Kidney tubule cell (primary cell): Measurements from ENCODE around the gene PNPO.
"Not testable (repeated sequence)": the region's sequence is repeated elsewhere in the genome, so short reads cannot be mapped to it uniquely, and the experiment has no call there.

Experiments used
- DNase-seq: peaks from one replicate; pipeline ENCODE4 v3.0.0-alpha.2; 2018; ENCODE audit warnings: low spot score

Gene PNPO

GRCh38 chr17:47975189-47975822 lies 33.9 kb downstream of the PNPO start:
- DNase-seq: no peak

- no peak for DNase-seq
Observed at GRCh38 chr17:47975823-47976205, 34.4 kb downstream of the PNPO start.

DNA sequence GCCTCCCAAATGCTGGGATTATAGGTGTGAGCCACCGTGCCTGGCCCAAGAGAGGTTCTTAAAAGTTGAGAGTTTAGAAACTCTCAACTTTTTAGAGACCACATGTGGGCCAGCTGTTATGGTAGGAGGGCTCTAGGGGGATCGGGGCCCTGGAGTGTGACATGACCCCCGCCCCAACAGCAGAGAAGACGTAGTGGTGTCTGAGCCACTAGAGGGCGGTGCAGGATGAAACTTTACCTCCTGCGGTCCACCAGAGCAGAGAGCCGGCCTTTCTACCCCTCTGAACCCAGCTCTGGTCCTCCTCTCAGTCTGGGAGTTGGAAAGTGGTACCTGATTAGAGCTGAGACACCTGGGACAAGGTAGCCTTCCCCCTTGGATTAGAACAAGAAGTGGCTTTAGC lies 37.0 kb downstream of the PNPO start:
- peak; percentile 54 for DNase-seq

DNA sequence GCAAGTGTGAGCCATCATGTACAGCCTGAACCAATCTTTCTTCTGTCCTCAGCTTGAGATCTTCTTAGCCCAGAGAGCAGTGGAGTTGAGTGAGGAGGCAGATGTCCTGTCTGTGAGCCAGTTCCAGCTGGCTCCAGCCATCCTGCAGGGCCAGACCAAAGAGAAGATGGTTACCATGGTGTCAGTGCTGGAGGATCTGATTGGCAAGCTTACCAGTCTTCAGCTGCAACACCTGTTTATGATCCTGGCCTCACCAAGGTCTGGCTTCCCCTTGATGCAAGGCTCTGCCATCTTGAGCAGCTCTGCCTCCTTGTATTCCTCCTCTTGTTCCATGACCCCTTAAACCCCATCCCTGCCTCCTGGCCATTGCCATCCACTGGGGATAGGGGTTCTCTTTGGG lies 39.2 kb downstream of the PNPO start:
- no peak for DNase-seq

DNA sequence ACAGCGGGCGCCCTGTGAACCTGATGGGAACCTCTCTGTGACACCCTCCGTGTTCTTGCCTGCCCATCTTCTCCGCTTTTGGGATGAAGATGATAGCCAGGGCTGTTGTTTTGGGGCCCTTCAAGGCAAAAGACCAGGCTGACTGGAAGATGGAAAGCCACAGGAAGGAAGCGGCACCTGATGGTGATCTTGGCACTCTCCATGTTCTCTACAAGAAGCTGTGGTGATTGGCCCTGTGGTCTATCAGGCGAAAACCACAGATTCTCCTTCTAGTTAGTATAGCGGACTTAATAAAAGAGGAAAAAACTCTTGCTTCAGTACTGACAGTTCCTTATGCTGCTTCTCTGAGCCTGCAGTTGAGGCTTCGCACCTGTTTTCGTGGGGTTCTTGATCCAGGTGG lies 40.1 kb downstream of the PNPO start:
- no peak for DNase-seq

- DNase-seq: no peak
Observed at GRCh38 chr17:47982091-47982617, 40.8 kb downstream of the PNPO start.

DNA sequence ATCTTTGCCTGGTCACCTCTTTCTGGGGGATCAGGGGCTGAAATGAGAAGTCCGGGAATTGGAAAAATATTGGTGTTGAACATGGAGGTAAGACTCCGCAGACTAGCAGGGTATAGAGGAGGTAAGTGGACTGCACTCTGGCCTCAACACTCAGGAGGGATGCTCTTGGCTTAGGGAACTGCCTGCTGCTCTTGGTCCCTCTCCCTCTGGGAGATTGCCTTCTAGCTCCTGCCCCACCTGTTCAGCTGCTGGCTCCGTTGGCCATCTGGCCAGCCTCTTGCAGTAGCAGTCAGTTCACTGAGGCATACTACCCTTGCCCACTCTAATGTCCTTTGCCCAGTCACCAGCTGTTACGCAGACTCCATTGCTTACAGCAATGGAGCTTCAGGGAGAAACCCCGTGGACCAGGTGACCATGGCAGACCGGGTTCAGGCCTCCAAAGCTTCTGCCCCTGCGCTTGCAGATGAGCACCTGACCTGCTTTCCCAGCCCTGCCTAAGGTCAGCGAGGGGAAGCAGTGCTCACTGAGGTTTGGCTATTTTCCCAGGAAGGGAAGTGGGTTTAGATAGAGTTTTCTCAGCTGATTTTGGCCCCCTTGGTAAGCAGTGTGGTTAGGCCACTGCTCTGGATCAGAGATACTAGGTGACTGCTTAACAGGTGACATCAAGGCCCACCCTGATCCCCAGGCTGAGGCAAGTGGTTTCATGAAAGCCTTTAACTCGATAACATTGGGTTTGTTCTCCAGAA lies 41.4 kb downstream of the PNPO start:
- no peak for DNase-seq

- no peak for DNase-seq
Observed at GRCh38 chr17:47983492-47984223, 42.3 kb downstream of the PNPO start.

DNA sequence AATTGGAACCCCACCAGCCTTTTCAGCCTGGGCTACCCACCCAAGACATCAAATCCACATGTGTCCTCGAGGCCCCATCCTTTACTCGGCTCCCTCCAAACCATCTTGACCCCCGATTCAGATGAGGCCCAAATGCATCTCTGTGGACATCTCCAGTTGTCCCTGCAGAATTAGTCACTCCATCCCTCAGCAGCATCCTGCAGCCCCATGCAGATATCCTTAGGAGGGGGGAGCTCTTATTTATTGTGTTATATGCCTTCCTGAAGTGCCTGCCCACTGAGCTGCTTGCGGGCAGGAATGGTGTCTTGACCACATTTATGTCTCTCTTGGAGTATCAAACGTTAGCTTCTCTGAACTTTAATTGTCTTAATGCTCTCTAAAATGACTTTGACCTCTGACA lies 45.1 kb downstream of the PNPO start:
- DNase-seq: no peak

GRCh38 chr17:47987240-47987835 lies 46.0 kb downstream of the PNPO start:
- DNase-seq: peak; percentile 15

DNA sequence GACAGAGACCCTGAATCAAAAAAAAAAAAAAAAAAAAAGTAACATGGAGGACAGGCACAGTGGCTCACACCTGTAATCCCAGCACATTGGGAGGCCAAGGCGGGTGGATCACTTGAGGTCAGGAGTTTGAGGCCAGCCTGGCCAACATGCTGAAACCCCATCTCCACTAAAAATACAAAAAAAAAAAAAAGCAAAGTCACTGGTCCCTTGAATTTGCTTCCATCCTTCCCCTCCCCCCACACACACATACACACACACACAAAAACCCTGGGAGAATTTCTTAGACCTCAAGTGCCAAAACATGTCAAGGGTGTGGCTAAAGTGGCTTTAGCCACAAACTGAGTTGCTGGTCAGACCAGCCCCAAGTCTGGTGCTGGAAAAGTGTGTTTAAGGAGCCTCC lies 47.1 kb downstream of the PNPO start:
- DNase-seq: not testable (repeated sequence)

GRCh38 chr17:47989159-47989558 lies 47.8 kb downstream of the PNPO start:
- DNase-seq: no peak

DNA sequence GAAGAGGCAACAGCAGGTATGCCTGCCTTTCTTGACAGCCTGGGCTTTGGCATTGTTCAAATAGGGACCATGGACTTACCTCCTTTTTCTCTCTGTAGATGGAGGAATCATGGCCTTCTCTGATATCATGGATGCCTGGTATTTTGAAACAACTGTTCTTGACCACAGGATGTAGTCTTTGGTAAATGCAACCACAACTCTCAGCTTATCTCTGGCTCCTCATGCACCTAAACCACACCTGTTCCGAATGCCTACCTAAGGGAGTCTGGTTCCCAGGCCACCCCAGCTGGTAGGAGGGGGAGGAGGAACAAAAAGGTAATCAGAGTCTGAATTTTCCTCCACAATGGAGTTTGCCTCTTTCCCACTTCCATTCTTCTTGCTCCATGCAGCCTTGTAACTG lies 48.3 kb downstream of the PNPO start:
- no peak for DNase-seq

- DNase-seq: no peak
Observed at GRCh38 chr17:47990962-47991731, 49.8 kb downstream of the PNPO start.

DNA sequence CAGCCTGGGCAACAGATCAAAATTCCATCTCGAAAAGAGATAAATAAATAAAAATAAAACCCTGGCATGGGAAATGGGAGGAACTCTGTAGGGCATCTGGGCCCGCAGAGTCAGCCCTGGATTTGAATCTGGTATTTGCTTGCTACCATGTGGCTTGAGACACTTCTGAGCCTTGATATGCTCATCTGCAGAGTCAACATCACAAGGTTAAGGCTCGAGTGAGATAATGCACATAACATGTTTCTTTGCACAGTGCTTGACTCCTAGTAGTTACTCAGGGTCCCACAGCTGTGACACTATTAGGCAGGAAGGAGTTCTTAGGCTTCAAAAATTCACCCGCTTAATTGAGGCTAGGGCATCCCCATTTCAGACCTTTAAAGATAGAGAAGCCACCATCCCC lies 50.8 kb downstream of the PNPO start:
- DNase-seq: no peak

DNA sequence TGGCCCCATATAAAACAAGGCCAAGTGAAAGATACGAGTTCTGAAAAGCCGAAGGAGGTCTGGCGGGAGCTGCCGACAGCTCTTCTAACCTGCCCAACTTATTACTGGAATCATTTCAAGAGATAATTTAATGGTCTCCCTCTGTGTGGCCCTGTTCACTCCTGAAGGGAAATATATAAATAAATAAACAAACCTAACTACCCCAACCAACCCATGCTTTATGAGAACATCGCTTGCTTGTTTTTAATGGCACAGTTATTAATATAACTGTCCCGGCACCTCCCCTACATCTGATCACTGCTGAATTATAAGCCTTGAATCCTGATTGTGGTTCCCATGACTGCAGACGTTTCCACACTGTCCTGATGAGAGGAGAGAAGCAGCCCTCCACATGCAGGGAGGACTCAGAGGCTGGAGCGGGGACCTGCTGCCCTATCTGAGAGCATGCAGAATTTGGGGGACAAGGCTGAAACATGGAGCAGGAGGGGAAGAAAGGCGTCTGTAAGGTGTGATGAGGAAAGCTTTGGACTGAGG lies 51.7 kb downstream of the PNPO start:
- DNase-seq: no peak

DNA sequence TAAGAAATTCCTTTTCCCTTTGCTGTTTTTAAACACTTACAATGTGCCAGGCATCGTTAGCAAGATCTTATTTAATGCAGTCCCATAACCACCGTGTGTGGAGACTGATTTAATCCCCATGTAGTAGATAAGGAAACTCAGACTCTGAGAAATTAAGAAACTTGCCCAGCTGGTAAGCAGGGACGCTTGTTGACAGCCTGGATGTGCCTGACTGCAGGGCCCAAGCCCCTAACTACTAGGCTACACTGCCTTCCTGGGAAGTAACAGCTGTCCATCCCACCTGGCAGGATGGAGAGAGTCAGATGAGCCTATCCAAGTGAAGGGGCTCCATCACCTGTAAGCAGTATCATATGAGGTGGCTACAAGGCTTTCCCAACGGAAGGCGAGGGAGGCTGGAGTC lies 52.6 kb downstream of the PNPO start:
- no peak for DNase-seq

GRCh38 chr17:47994724-47995123 lies 53.4 kb downstream of the PNPO start:
- DNase-seq: no peak

DNA sequence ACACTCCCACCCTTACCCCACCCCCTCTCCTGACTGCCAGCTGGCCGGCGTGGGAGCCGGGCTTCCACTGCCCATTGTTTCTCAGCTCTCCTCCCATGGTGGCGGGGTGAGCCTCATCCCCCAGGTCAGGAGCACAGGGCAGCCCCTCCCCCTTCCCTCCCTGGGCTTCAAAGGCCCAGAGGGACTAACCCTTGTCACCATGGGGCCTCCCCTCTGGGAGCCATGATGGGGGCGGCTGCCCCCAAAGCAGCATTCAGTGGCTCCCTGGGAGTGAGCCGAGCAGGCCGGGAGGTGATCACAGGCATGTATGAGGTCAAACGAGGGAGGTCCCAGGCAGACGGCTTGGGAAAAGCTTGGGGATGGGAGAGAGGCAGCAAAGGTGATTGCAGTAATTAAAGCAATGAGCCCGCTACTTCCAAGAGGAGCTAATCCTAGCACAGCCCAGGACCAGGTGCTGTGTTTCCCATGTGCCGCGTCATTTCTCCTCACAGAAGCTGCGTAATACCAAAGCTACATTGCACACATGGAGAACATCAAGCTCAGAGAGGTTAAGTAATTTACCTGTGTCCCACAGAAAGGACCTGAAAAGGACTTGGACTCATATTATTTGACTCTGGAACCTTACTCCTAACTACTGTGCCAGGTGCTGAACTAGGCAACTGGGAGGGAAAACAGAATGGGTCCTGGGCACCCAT lies 54.0 kb downstream of the PNPO start:
- DNase-seq: no peak

- no peak for DNase-seq
Observed at GRCh38 chr17:47996201-47996600, 54.8 kb downstream of the PNPO start.

GRCh38 chr17:47997586-47997985 lies 56.2 kb downstream of the PNPO start:
- no peak for DNase-seq
